ENCODE measurements around the gene JOSD1.
"Not testable (repeated sequence)": the region's sequence is repeated elsewhere in the genome, so short reads cannot be mapped to it uniquely, and the experiment has no call there.

GRCh38 chr22:38644245-38644644 is 56.5 kb downstream of the JOSD1 start:
- not testable (repeated sequence) for TF ChIP-seq POLR2A, CTCF, POLR2AphosphoS5 (IDR thresholded peaks at IDR 0.05)

All from breast epithelium (tissue), 3 donors.